ENCODE measurements around the gene MYRIP. TPM values are rescaled to one million over a fixed set of nuclear protein-coding genes. Genes with fewer than 3 reads are reported as not detected.
"Not testable (repeated sequence)": the region's sequence is repeated elsewhere in the genome, so short reads cannot be mapped to it uniquely, and the experiment has no call there.

Gene MYRIP
- total and polyA plus RNA-seq, 10 of the 15 experiments (the other 5 are each of a cell fraction or from before 2014, with no cell fraction given) = 0.03 to 0.08 (median 0.04) TPM; not detected in 6

DNA sequence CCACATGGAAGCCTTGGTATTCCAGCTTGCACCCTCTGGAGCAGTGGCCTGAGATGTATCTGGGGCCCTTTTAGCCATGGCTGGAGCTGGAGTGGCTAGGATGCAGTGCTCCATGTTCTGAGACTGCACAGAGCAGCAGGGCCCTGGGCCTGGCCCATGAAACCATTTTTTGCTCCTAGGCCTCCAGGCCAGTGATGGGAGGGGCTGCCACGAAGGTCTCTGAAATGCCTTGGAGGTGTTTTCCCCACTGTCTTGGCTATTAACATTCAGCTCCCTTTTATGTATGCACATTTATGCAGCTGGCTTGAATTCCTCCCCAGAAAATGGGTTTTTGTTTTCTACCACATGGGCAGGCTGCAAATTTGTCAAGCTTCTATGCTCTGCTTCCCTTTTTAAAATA is 43.0 kb upstream of the MYRIP start (continued):
- TF ChIP-seq RCOR1 (conservative IDR thresholded peaks at IDR 0.05; ENCODE audit: low read depth, low read length) (no peak), ZNF622 (IDR thresholded peaks at IDR 0.05) (no peak), STAT1 (conservative IDR thresholded peaks at IDR 0.05) (no peak), ZBED1 (IDR thresholded peaks at IDR 0.05; ENCODE audit: borderline replicate concordance) (no peak)

DNA sequence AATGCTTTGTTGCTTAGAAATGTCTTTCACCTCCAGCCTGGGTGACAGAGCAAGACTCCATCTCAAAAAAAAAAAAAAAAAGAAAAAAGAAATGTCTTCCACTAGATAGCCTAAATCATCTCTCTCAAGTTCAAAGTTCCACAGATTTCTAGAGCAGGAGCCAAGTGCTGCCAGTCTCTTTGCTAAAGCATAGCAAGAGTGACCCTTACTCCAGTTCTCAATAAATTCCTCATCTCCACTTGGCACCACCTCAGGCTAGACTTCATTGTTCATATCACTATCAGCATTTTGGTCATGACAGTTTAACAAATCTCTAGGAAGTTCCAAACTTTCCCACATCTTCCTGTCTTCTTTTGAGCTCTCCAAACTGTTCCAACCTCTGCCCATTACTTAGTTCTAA is 42.5 kb upstream of the MYRIP start:
- H2AFZ ChIP-seq (ENCODE audit: control insufficient read depth, low read depth, low read length); FAIRE-seq; H3K27ac ChIP-seq (ENCODE audit: control insufficient read depth, insufficient read depth); H3K79me2 ChIP-seq (ENCODE audit: control insufficient read depth, insufficient read depth, low read length); ATAC-seq; H3K4me3 ChIP-seq; H3K9ac ChIP-seq (ENCODE audit: control insufficient read depth, insufficient read depth, low read length); BruUV-seq (replicated peaks); H3K4me1 ChIP-seq (ENCODE audit: control insufficient read depth, insufficient read depth, low read length); POLR2A ChIA-PET; H3K4me2 ChIP-seq (ENCODE audit: control insufficient read depth, insufficient read depth); DNase-seq (ENCODE audit: low read depth, low spot score); SMC1A ChIA-PET (ENCODE audit: uncharacterized antibody, unreplicated experiment); H3K9me3 ChIP-seq (replicated peaks; ENCODE audit: control insufficient read depth, insufficient read depth, low read length); H4K20me1 ChIP-seq (ENCODE audit: control insufficient read depth, insufficient read depth); in situ Hi-C loops (cut with MboI); H3K36me3 ChIP-seq (ENCODE audit: control insufficient read depth in 2 of 2, insufficient read depth in 2 of 2, low read length in 1 of 2); CTCF ChIA-PET; H3K27me3 ChIP-seq (replicated peaks in 1 of 2; ENCODE audit: control insufficient read depth in 2 of 2, insufficient read depth in 2 of 2, low read length in 1 of 2); intact Hi-C loops (cut with micrococcal nuclease; ENCODE audit: unreplicated experiment); RAD21 ChIA-PET (ENCODE audit: unreplicated experiment): not testable (repeated sequence)

DNA sequence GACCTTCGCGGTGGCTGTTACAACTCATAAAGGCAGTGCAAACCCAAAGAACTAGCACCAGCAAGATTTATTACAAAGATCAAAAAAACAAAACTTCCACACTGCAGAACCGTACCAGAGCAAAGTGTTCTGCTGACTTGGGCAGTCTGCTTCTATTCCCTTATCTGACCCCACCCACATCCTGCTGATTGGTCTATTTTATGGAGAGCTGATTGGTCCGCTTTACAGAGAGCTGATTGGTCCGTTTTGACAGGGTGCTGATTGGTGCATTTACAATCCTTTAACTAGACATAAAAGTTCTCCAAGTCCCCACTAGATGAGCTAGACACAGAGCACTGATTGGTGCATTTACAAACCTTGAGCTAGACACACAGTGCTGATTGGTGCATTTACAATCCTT is 31.2 kb upstream of the MYRIP start:
- CTCF ChIA-PET; H3K36me3 ChIP-seq (ENCODE audit: control insufficient read depth in 2 of 2, insufficient read depth in 2 of 2, low read length in 1 of 2); H3K4me3 ChIP-seq; in situ Hi-C loops (cut with MboI); H3K4me2 ChIP-seq (ENCODE audit: control insufficient read depth, insufficient read depth); H3K79me2 ChIP-seq (ENCODE audit: control insufficient read depth, insufficient read depth, low read length); H3K27ac ChIP-seq (ENCODE audit: control insufficient read depth, insufficient read depth); H3K9ac ChIP-seq (ENCODE audit: control insufficient read depth, insufficient read depth, low read length); BruUV-seq (replicated peaks); RAD21 ChIA-PET (ENCODE audit: unreplicated experiment); POLR2A ChIA-PET; ATAC-seq; H3K9me3 ChIP-seq (replicated peaks; ENCODE audit: control insufficient read depth, insufficient read depth, low read length); intact Hi-C loops (cut with micrococcal nuclease; ENCODE audit: unreplicated experiment); DNase-seq (ENCODE audit: low read depth, low spot score); FAIRE-seq; H3K4me1 ChIP-seq (ENCODE audit: control insufficient read depth, insufficient read depth, low read length); H2AFZ ChIP-seq (ENCODE audit: control insufficient read depth, low read depth, low read length); H4K20me1 ChIP-seq (ENCODE audit: control insufficient read depth, insufficient read depth); H3K27me3 ChIP-seq (replicated peaks in 1 of 2; ENCODE audit: control insufficient read depth in 2 of 2, insufficient read depth in 2 of 2, low read length in 1 of 2): not testable (repeated sequence)
- peak; percentile 60; the same call in 1 of the 2 replicates for TF ChIP-seq NFYB (IDR thresholded peaks at IDR 0.05; ENCODE audit: insufficient read depth, low read depth, low read length)
- SMC1A ChIA-PET (ENCODE audit: uncharacterized antibody, unreplicated experiment) = interaction anchor here (1.0 kb wide), 1 partner anchor 413 kb away, joined by 3 read pairs; no protein-coding TSS in a partner anchor
- 50% methylated on average over 5 of the region's 5 CpGs for WGBS (ENCODE audit: insufficient coverage, insufficient replicate concordance, low lambda C conversion rate, missing lambda C conversion rate)

Measured in GM12878 (cell line).